Inflammatory macrophage treated with lipopolysaccharide for 1 hour (primary cell): ENCODE results near the gene PEAK1.

Source experiments
- DNase-seq, 2 donors: peaks; one replicate each; pipeline ENCODE4 v3.0.0-alpha.2; 2020 to 2022

Gene PEAK1

GRCh38 chr15:77292969-77293558 is 126.8 kb downstream of the PEAK1 start:
- no peak for DNase-seq

GRCh38 chr15:77291107-77291506 is 128.8 kb downstream of the PEAK1 start:
- DNase-seq: no peak

GRCh38 chr15:77287385-77287784 is 132.5 kb downstream of the PEAK1 start:
- peak in 1 of 2 donors; percentile 53 for DNase-seq

GRCh38 chr15:77285057-77285997 is 134.6 kb downstream of the PEAK1 start:
- peak in 1 of 2 donors; percentile 53 for DNase-seq

GRCh38 chr15:77282333-77282732 is 137.6 kb downstream of the PEAK1 start:
- no peak for DNase-seq

- DNase-seq: no peak
These were observed 143.0 kb downstream of the PEAK1 start for GRCh38 chr15:77276943-77277342.

- no peak for DNase-seq
These were observed 143.8 kb downstream of the PEAK1 start for GRCh38 chr15:77276096-77276495.

GRCh38 chr15:77273136-77273535 is 146.8 kb downstream of the PEAK1 start:
- DNase-seq: peak; percentile 6 to 20

GRCh38 chr15:77266708-77267386 is 153.1 kb downstream of the PEAK1 start:
- no peak for DNase-seq

GRCh38 chr15:77255385-77255784 is 164.5 kb downstream of the PEAK1 start:
- no peak for DNase-seq

- no peak for DNase-seq
These were observed 168.2 kb downstream of the PEAK1 start for GRCh38 chr15:77251662-77252061.

- DNase-seq: no peak
These were observed 172.8 kb downstream of the PEAK1 start for GRCh38 chr15:77247116-77247515.

GRCh38 chr15:77243716-77244401 is 176.0 kb downstream of the PEAK1 start:
- no peak for DNase-seq

GRCh38 chr15:77243135-77243534 is 176.8 kb downstream of the PEAK1 start:
- DNase-seq: no peak

- no peak for DNase-seq
These were observed 179.9 kb downstream of the PEAK1 start for GRCh38 chr15:77239882-77240608.

GRCh38 chr15:77235566-77235965 is 184.3 kb downstream of the PEAK1 start:
- DNase-seq: no peak

GRCh38 chr15:77228828-77229227 is 191.1 kb downstream of the PEAK1 start:
- DNase-seq: no peak

- DNase-seq: no peak
These were observed 193.3 kb downstream of the PEAK1 start for GRCh38 chr15:77226652-77227051.

GRCh38 chr15:77225646-77226045 is 194.3 kb downstream of the PEAK1 start:
- no peak for DNase-seq

- no peak for DNase-seq
These were observed 194.8 kb downstream of the PEAK1 start for GRCh38 chr15:77225088-77225487.

GRCh38 chr15:77224352-77224751 is 195.6 kb downstream of the PEAK1 start:
- no peak for DNase-seq

- DNase-seq: no peak
These were observed 198.2 kb downstream of the PEAK1 start for GRCh38 chr15:77221708-77222107.
